Activated CD4-positive, alpha-beta T cell treated with anti-CD3 and anti-CD28 coated beads, Interleukin-2, amount 50 U/mL, for 4 hours (primary cell): ENCODE results near the gene ZNF480.
A peak's percentile ranks its signal among the peaks of the same experiment; 100 is the strongest.
"Not testable (repeated sequence)": the region's sequence is repeated elsewhere in the genome, so short reads cannot be mapped to it uniquely, and the experiment has no call there.

Experiments
- DNase-seq, 2 experiments: peaks; one replicate each; pipeline ENCODE4 v3.0.0-alpha.2; 2020

Gene ZNF480

GRCh38 chr19:52296773-52297600 is at the start of gene ZNF480:
TSS of gene ZNF480 (plus strand) at chr19:52297169. CDS start at chr19:52300413, 3,244 bp downstream.
- peak; percentile 76 to 77 for DNase-seq

- peak; percentile 64 to 67 for DNase-seq
Observed at GRCh38 chr19:52248241-52248640, 48.7 kb upstream of the ZNF480 start.

- no peak for DNase-seq
Observed at GRCh38 chr19:52258426-52258825, 38.5 kb upstream of the ZNF480 start.

GRCh38 chr19:52265556-52265955 is 31.4 kb upstream of the ZNF480 start:
- not testable (repeated sequence) for DNase-seq

- DNase-seq, result peak; percentile 96 to 97
Observed at GRCh38 chr19:52269338-52270261, 27.4 kb upstream of the ZNF480 start, which contains the start of gene ZNF766. TSS of gene ZNF766 (plus strand) at chr19:52269587. CDS start at chr19:52269614, 27 bp downstream.

GRCh38 chr19:52270266-52270885 is 26.6 kb upstream of the ZNF480 start:
- no peak for DNase-seq

GRCh38 chr19:52273301-52273700 is 23.7 kb upstream of the ZNF480 start:
- no peak for DNase-seq

GRCh38 chr19:52274191-52274590 is 22.8 kb upstream of the ZNF480 start:
- DNase-seq, result no peak

- DNase-seq, result no peak
Observed at GRCh38 chr19:52275988-52276387, 21.0 kb upstream of the ZNF480 start.

GRCh38 chr19:52277471-52277870 is 19.5 kb upstream of the ZNF480 start:
- no peak for DNase-seq

- no peak for DNase-seq
Observed at GRCh38 chr19:52286256-52286655, 10.7 kb upstream of the ZNF480 start.

- no peak for DNase-seq
Observed at GRCh38 chr19:52291781-52292180, 5.2 kb upstream of the ZNF480 start.

GRCh38 chr19:52292946-52293345 is 4.0 kb upstream of the ZNF480 start:
- DNase-seq, result not testable (repeated sequence)

- DNase-seq, result no peak
Observed at GRCh38 chr19:52296400-52296772, 583 bp upstream of the ZNF480 start.

- DNase-seq, result no peak
Observed at GRCh38 chr19:52297601-52298364, 814 bp downstream of the ZNF480 start.

GRCh38 chr19:52307275-52307674 is 10.3 kb downstream of the ZNF480 start:
- no peak for DNase-seq

- DNase-seq, result no peak
Observed at GRCh38 chr19:52322429-52322828, 25.5 kb downstream of the ZNF480 start.

- DNase-seq, result no peak
Observed at GRCh38 chr19:52331757-52332156, 34.8 kb downstream of the ZNF480 start.

GRCh38 chr19:52335768-52336116 is 38.8 kb downstream of the ZNF480 start:
- no peak for DNase-seq

- peak; percentile 84 for DNase-seq
Observed at GRCh38 chr19:52336117-52336790, 39.3 kb downstream of the ZNF480 start, which contains the start of gene ZNF610. TSS of gene ZNF610 (plus strand) at chr19:52336243. CDS start at chr19:52349173, 12,930 bp downstream.

GRCh38 chr19:52336791-52337381 is 39.9 kb downstream of the ZNF480 start:
- no peak for DNase-seq
